ENCODE results near the gene EYS. TPM values are rescaled to one million over a fixed set of nuclear protein-coding genes. Genes with fewer than 3 reads are reported as not detected.
A peak's percentile ranks its signal among the peaks of the same experiment; 100 is the strongest.

The EYS gene
- total and polyA plus RNA-seq, 8 donors, result 0.03 to 0.25 (median 0.13) TPM

DNA sequence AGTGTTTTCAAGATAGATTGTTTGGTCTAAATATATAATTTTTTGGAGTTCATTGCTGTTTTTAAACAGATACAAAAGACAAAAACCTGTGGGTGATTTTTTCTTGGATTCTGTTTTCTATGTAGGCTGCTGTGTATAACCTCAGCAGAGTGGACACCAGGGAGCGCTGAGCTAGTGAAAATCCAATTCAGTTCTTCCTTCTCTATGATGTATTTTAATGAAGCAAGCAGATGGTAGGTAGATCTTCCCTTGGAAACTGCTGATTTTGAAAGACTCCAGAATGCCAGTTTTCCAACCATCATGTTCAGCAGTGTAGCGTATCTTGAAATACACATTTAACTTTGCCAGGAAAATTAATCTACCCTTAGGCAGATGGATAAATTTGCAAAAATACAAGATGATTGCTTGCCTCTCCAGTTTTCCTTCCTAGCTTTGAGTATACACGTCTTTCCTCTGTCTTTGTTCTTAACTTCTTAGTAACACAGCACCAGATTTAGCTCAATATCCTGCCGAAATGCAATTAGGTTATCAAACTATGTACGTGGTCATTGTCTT, 1893.4 kb downstream of the EYS start:
- FAIRE-seq (no peak), DNase-seq (no peak), ATAC-seq (no peak)
- intact Hi-C loops (cut with DNase I), result no loop called here
- Histone ChIP-seq H3K27me3 (no peaks in the 10 kb centered on the region), H3K36me3 (no peaks in the 10 kb centered on the region), H3K4me3 (no peak overlapping the region), H3K9me3 (no peaks in the 10 kb centered on the region), H3K27ac (no peak overlapping the region), H3K4me1 (no peaks in the 10 kb centered on the region)
- WGBS, 2 donors, result 68 to 73% methylated on average over 5 of the region's 5 CpGs
- TF ChIP-seq, protein P1, sequence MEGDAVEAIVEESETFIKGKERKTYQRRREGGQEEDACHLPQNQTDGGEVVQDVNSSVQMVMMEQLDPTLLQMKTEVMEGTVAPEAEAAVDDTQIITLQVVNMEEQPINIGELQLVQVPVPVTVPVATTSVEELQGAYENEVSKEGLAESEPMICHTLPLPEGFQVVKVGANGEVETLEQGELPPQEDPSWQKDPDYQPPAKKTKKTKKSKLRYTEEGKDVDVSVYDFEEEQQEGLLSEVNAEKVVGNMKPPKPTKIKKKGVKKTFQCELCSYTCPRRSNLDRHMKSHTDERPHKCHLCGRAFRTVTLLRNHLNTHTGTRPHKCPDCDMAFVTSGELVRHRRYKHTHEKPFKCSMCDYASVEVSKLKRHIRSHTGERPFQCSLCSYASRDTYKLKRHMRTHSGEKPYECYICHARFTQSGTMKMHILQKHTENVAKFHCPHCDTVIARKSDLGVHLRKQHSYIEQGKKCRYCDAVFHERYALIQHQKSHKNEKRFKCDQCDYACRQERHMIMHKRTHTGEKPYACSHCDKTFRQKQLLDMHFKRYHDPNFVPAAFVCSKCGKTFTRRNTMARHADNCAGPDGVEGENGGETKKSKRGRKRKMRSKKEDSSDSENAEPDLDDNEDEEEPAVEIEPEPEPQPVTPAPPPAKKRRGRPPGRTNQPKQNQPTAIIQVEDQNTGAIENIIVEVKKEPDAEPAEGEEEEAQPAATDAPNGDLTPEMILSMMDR (IDR thresholded peaks at IDR 0.05), result no peak

DNA sequence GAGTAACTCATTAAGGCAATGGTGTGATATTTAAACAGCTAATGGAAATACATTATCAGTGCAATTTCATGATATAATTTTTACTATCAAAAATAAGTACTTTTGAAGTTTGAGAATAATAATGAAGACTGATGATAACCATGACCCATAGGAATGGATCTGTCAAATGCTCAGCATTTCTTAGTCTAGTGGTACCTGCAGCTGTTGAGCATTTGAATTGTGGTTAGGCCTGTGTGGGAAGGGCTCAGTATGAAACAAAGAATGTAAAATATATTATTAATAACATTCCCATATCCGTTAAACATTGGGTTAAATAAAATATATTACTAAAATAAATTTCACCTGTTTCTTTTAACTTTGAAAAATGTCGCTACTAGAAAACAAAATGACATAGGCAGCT, 1898.5 kb downstream of the EYS start:
- TF ChIP-seq, protein P1 (IDR thresholded peaks at IDR 0.05), result no peak
- intact Hi-C loops (cut with DNase I), result no loop called here
- FAIRE-seq (no peak), ATAC-seq (no peak), DNase-seq (no peak)
- peaks cover 17 to 34% (median 31%) of the 10 kb centered on the region in 3 donors for H3K4me1 ChIP-seq
- H3K36me3 ChIP-seq, result no peaks in the 10 kb centered on the region
- no peaks in the 10 kb centered on the region for H3K27me3 ChIP-seq
- H3K27ac ChIP-seq, result no peak overlapping the region
- H3K4me3 ChIP-seq, result no peak overlapping the region
- H3K9me3 ChIP-seq, result no peaks in the 10 kb centered on the region
- WGBS, 2 donors, result 49 to 86% methylated on average over 2 of the region's 2 CpGs

DNA sequence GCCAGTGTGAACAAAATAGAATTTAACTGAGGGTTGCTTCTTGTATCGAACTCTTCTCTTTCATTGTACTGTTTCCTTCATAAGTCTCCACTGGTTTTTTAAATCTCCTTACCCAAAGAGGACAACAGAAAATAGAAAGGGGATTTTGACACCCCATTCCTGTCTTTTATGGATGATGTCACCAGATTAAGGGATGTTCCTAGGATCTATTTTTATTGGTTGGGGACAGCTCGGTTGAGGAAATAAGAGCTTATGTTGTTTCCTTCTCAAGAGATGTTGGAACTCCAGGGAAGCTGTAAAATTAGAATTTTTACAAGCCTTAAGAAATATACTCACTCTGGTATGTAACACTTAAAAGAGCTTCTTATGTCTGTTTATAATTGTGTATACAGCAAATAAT, 1900.0 kb downstream of the EYS start:
- FAIRE-seq (no peak), ATAC-seq (no peak), DNase-seq (no peak)
- Histone ChIP-seq H3K4me3 (no peak overlapping the region), H3K4me1 (peaks cover 17 to 34% (median 31%) of the 10 kb centered on the region in 3 donors), H3K36me3 (no peaks in the 10 kb centered on the region), H3K27ac (peak overlapping the region in 3 of 4 donors; percentile 29 to 83 (median 79)), H3K9me3 (no peaks in the 10 kb centered on the region), H3K27me3 (no peaks in the 10 kb centered on the region)
- intact Hi-C loops (cut with DNase I), result no loop called here
- TF ChIP-seq, protein P1 (IDR thresholded peaks at IDR 0.05), result no peak
- WGBS, 2 donors, result 84 to 88% methylated on average over 2 of the region's 2 CpGs

GRCh38 chr6:63806573-63806913, 1900.5 kb downstream of the EYS start:
- H3K4me3 ChIP-seq, result no peak overlapping the region
- TF ChIP-seq, protein P1 (IDR thresholded peaks at IDR 0.05), result no peak
- no peaks in the 10 kb centered on the region for H3K36me3 ChIP-seq
- no peak for FAIRE-seq
- peak overlapping the region in 3 of 4 donors; percentile 29 to 83 (median 79) for H3K27ac ChIP-seq
- DNase-seq, result no peak
- H3K9me3 ChIP-seq, result no peaks in the 10 kb centered on the region
- 11 to 12% methylated on average over 2 of the region's 2 CpGs for WGBS, 2 donors
- peaks cover 17 to 34% (median 31%) of the 10 kb centered on the region in 3 donors for H3K4me1 ChIP-seq
- ATAC-seq, result peak; percentile 26 to 64 (median 49)
- intact Hi-C loops (cut with DNase I), result no loop called here
- H3K27me3 ChIP-seq, result no peaks in the 10 kb centered on the region

DNA sequence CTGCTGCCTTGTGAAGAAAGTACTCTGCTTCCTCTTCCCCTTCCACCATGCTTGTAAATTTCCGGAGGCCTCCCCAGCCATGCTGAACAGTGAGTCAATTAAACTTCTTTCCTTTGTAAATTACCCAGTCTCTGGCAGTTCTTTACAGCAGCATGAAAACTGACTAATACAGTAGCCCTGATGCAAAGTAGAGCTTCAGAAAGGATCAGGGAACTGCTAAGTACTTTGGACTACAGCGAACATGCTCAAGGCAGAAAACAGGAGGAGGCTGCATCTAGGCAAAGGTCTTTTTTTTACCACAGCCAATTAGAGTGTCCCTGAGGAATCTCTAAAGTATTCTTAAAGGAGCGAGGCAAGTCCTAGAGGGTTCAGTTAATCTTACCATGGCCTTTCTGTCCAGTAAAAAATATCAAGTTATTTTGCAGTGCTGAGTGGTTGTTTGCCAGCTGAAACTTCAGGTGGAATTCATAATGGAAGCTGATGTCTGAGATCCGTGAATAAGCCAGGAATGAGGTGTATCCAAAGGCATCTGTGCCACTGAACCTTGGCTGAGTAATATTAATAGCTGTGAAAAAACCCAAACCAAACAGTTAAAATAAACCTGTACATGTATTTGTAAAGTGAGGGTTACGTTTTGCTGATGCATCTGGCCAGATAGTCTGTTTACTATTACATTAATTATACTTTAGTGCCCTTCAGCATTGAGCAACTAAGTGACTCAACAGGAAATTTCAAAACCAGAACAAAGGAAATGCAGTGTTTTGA, 1901.0 kb downstream of the EYS start:
- Histone ChIP-seq H3K27ac (peak overlapping the region; percentile 67 to 83 (median 74)), H3K36me3 (no peaks in the 10 kb centered on the region), H3K4me3 (peak overlapping the region in 1 of 4 donors; percentile 13), H3K27me3 (no peaks in the 10 kb centered on the region), H3K4me1 (peaks cover 17 to 34% (median 31%) of the 10 kb centered on the region in 3 donors), H3K9me3 (no peaks in the 10 kb centered on the region)
- DNase-seq (peak in 1 of 6 donors; percentile 49), FAIRE-seq (no peak), ATAC-seq (peak; percentile 85 to 92 (median 88))
- TF ChIP-seq, protein P1 (IDR thresholded peaks at IDR 0.05), result no peak
- WGBS, 2 donors, result 34 to 38% methylated on average over 5 of the region's 5 CpGs
- intact Hi-C loops (cut with DNase I), result no loop called here
